GM18951 (cell line): ENCODE results near the gene MAGEA10.
"Not testable (repeated sequence)": the region's sequence is repeated elsewhere in the genome, so short reads cannot be mapped to it uniquely, and the experiment has no call there.

Experiments used
- POLR2A ChIP-seq: IDR thresholded peaks from 4 replicates; pipeline ENCODE4 v1.6.1; 2011; ENCODE audit warnings: mild to moderate bottlenecking; ENCODE audit not compliant: insufficient read length, insufficient read depth; ENCODE audit errors: extremely low read depth
- in situ Hi-C: fragments of 300-500 bp; cut with MboI; formaldehyde crosslinking; loops from one replicate; pipeline ENCODE4 v1.12.0; 2022; ENCODE audit warnings: low sequenced_read_pairs, mixed read lengths, inconsistent platforms; ENCODE audit not compliant: unreplicated experiment

The MAGEA10 gene

GRCh38 chrX:152137771-152138387 lies 498 bp downstream of the MAGEA10 start:
- in situ Hi-C loops: no loop called here
- no peak for TF ChIP-seq POLR2A

- no peak for TF ChIP-seq POLR2A
- in situ Hi-C loops: no loop called here
Observed at GRCh38 chrX:152136312-152136711, 2.1 kb downstream of the MAGEA10 start.

- in situ Hi-C loops: no loop called here
- no peak for TF ChIP-seq POLR2A
Observed at GRCh38 chrX:152131525-152131924, 6.9 kb downstream of the MAGEA10 start.

- in situ Hi-C loops: not testable (repeated sequence)
Observed at GRCh38 chrX:152129069-152129844, 9.1 kb downstream of the MAGEA10 start.

GRCh38 chrX:152117305-152117704 lies 21.1 kb downstream of the MAGEA10 start:
- in situ Hi-C loops: no loop called here
- TF ChIP-seq POLR2A: no peak

GRCh38 chrX:152108527-152108926 lies 29.9 kb downstream of the MAGEA10 start:
- no peak for TF ChIP-seq POLR2A
- in situ Hi-C loops: no loop called here

- no peak for TF ChIP-seq POLR2A
- in situ Hi-C loops: no loop called here
Observed at GRCh38 chrX:152103866-152104265, 34.5 kb downstream of the MAGEA10 start.

GRCh38 chrX:152086141-152086540 lies 52.2 kb downstream of the MAGEA10 start:
- no peak for TF ChIP-seq POLR2A
- in situ Hi-C loops: no loop called here
